ENCODE measurements around the gene MYH3. TPM values are rescaled to one million over a fixed set of nuclear protein-coding genes. Genes with fewer than 3 reads are reported as not detected.

The MYH3 gene
- total RNA-seq, 1 donor from 2014 or later = 2.1 TPM

- H3K27ac Mint-ChIP-seq (ENCODE audit: unreplicated experiment) = no peak overlapping the region
Observed at GRCh38 chr17:10663231-10663630, 6.1 kb upstream of the MYH3 start.

GRCh38 chr17:10661437-10661836, 4.3 kb upstream of the MYH3 start:
- no peaks in the 10 kb centered on the region for H3K4me1 Mint-ChIP-seq (ENCODE audit: unreplicated experiment)
- no peaks in the 10 kb centered on the region for H3K9me3 Mint-ChIP-seq (ENCODE audit: unreplicated experiment)
- H3K4me3 Mint-ChIP-seq (ENCODE audit: unreplicated experiment) = no peak overlapping the region
- H3K27ac Mint-ChIP-seq (ENCODE audit: unreplicated experiment) = no peak overlapping the region
- TF ChIP-seq CTCF (IDR thresholded peaks at IDR 0.05; ENCODE audit: unreplicated experiment) = no peak
- DNase-seq (ENCODE audit: low spot score) = no peak
- no peaks in the 10 kb centered on the region for H3K27me3 Mint-ChIP-seq (ENCODE audit: unreplicated experiment)
- H3K36me3 Mint-ChIP-seq (ENCODE audit: low read depth, unreplicated experiment) = no peaks in the 10 kb centered on the region

More at GRCh38 chr17:10663231-10663630, 6.1 kb upstream of the MYH3 start:
- H3K4me1 Mint-ChIP-seq (ENCODE audit: unreplicated experiment) = no peaks in the 10 kb centered on the region
- no peaks in the 10 kb centered on the region for H3K27me3 Mint-ChIP-seq (ENCODE audit: unreplicated experiment)
- no peak for DNase-seq (ENCODE audit: low spot score)
- H3K36me3 Mint-ChIP-seq (ENCODE audit: low read depth, unreplicated experiment) = no peaks in the 10 kb centered on the region
- no peak for TF ChIP-seq CTCF (IDR thresholded peaks at IDR 0.05; ENCODE audit: unreplicated experiment)
- H3K4me3 Mint-ChIP-seq (ENCODE audit: unreplicated experiment) = no peak overlapping the region
- H3K9me3 Mint-ChIP-seq (ENCODE audit: unreplicated experiment) = no peaks in the 10 kb centered on the region

GRCh38 chr17:10657879-10658278, 770 bp upstream of the MYH3 start:
- H3K4me1 Mint-ChIP-seq (ENCODE audit: unreplicated experiment) = no peaks in the 10 kb centered on the region
- no peak for DNase-seq (ENCODE audit: low spot score)
- no peaks in the 10 kb centered on the region for H3K27me3 Mint-ChIP-seq (ENCODE audit: unreplicated experiment)
- H3K9me3 Mint-ChIP-seq (ENCODE audit: unreplicated experiment) = no peaks in the 10 kb centered on the region
- TF ChIP-seq CTCF (IDR thresholded peaks at IDR 0.05; ENCODE audit: unreplicated experiment) = no peak
- no peak overlapping the region for H3K4me3 Mint-ChIP-seq (ENCODE audit: unreplicated experiment)
- H3K36me3 Mint-ChIP-seq (ENCODE audit: low read depth, unreplicated experiment) = peaks cover 4% of the 10 kb centered on the region
- no peak overlapping the region for H3K27ac Mint-ChIP-seq (ENCODE audit: unreplicated experiment)

- TF ChIP-seq CTCF (IDR thresholded peaks at IDR 0.05; ENCODE audit: unreplicated experiment) = no peak
- no peaks in the 10 kb centered on the region for H3K27me3 Mint-ChIP-seq (ENCODE audit: unreplicated experiment)
- no peak for DNase-seq (ENCODE audit: low spot score)
- no peak overlapping the region for H3K27ac Mint-ChIP-seq (ENCODE audit: unreplicated experiment)
- no peaks in the 10 kb centered on the region for H3K9me3 Mint-ChIP-seq (ENCODE audit: unreplicated experiment)
- H3K4me3 Mint-ChIP-seq (ENCODE audit: unreplicated experiment) = no peak overlapping the region
- H3K36me3 Mint-ChIP-seq (ENCODE audit: low read depth, unreplicated experiment) = peaks cover 4% of the 10 kb centered on the region
- H3K4me1 Mint-ChIP-seq (ENCODE audit: unreplicated experiment) = no peaks in the 10 kb centered on the region
Observed at GRCh38 chr17:10653987-10654386, 3.1 kb downstream of the MYH3 start.

- Mint-ChIP-seq H3K4me3 (ENCODE audit: unreplicated experiment) (no peak overlapping the region), H3K27ac (ENCODE audit: unreplicated experiment) (no peak overlapping the region), H3K27me3 (ENCODE audit: unreplicated experiment) (peaks cover 2% of the 10 kb centered on the region), H3K36me3 (ENCODE audit: low read depth, unreplicated experiment) (peaks cover 4% of the 10 kb centered on the region), H3K4me1 (ENCODE audit: unreplicated experiment) (no peaks in the 10 kb centered on the region), H3K9me3 (ENCODE audit: unreplicated experiment) (no peaks in the 10 kb centered on the region)
- no peak for DNase-seq (ENCODE audit: low spot score)
- no peak for TF ChIP-seq CTCF (IDR thresholded peaks at IDR 0.05; ENCODE audit: unreplicated experiment)
Observed at GRCh38 chr17:10652984-10653659, 4.0 kb downstream of the MYH3 start.

Data from endothelial cell (in vitro differentiated cells).